Brain pericyte (primary cell): ENCODE results near the gene FARP1.

Experiments
- DNase-seq: peaks from one replicate; pipeline ENCODE4 v3.0.0-alpha.2; 2012; ENCODE audit warnings: low read depth, low spot score

FARP1 gene

DNA sequence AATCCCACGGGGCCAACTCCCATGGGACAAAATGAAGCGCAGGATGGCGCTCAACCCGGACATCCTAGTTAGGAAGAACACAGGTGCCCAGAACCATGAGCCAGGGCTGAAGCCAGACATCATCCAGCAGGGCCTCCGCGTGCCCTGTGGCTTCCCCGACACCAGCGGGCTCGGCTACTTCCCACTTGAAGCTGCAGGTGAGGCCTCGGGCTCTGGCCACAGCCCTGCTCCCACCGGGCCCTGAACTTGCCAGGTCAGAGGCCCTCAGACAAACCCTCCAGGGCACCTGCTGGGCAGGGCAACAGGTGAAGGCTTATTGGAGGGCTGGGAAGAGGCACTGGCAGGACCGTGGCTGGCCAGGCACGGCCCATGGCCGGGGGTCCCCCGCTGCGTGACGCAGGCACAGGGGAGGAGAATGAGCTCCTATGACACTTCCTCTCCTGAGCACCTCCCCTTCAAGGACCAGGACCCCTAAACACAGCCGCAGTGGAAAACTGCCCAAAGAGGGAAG, 316.3 kb downstream of the FARP1 start:
- DNase-seq = no peak

DNA sequence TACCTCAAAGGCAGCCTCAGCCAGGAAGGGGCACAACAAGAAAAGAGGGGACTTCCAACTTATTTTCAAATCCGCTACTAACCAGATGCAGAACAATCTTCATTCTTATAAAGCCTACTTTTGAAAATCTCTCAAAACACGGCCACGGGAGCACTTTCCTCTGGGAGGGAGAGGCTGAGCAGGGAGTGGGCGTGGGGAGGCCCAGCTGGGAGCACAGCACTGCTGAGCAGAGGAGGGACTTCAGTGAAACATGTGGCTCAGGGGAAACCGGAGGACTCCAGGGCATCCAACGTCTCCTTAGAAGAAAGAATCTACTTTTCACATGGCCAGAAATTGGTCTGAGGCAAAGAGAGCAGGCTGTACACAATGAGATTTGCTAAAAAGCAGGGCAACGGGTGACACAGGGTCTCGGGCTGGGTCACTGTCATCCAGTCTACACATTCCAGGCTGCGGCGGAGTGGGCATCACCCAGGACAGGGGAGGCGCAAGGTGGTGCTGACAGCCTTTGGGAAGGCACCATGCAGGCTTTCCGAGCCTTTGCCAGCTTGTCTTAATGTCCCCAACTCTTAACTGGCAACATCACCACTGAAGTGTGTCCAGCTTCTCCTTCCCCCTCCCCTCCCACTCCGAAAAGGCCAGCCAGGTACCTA, 317.0 kb downstream of the FARP1 start:
- DNase-seq = no peak

DNA sequence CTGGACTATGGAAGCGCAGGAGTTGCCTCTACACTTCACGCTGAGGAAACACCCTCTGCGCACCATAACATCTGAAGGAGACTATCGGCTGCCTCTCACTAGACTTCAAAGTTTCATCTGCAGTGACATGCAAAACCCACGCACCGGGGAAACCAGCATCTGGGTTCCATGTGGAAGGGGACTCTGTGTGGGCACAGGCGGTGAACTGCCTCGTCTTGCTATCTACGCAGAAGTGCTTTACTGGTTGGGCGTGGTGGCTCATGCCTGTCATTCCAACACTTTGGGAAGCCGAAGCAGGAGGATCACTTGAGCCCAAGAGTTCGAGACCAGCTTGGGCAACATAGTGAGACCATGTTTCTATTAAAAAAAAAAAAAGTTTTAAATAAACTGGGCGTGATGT, 317.6 kb downstream of the FARP1 start:
- no peak for DNase-seq

DNA sequence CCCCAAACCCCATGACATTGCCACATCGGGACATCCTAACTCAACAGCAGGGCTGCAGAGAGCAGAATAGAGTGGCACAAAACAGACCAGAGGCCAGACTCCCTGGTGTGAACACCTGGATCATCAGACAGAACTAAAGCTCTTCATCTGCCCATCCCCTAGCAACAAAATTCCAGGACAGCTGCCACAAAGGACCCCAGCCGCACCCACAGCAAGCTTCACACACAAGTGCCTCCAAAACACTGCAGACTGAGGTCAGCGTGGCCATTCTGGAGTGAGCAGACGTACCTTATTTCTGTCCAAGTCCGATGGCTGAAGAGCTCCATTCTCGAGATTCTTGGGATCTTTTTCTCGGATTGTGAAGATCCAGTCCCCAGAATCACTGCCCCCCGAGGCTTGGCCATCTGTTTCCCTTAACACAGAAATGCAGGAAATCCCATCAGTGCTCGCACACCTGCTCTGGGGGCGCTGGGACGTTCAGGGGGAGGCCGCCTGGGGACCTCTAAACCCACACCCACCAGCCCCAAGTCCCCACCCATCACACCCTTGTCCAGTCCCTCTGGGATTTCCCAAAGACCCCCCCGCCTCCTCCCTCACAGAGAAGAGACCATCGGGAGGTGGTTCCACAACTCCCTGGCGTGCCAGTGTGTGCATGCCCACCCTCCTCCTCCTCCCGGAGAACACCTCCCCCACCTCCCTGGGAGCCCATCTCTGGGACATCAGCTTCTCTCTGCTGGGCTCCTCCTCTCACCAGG, 318.8 kb downstream of the FARP1 start:
- DNase-seq = no peak

DNA sequence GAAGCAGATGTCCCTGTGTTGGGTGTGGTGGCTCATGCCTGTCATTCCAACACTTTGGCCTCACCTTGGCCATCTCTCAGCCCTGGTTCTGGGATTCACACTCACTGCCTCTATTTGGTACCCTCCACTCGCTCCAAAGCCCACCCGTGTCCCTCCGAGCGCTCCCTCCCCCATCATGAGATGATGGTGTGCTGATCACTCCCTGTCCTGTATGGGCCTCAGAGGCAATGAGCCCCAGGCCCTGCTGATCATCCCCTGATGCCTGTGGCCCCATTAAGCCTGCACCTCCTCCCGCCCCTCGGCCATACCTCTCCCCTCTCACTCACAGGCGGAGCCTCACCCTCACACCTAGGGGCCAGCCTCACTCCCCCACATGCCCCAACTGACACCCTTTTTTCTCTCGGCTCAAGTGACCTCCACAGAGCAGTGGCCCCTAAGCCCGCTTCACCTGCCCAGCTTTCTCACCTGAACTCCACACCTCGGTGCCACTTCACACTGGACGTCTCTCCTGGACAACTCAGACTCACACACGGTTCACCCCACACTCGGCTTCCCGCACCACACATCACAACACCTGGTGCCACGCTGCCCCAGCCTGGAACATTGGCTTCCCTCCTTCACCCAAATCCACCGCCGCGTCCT, 319.5 kb downstream of the FARP1 start:
- no peak for DNase-seq

DNA sequence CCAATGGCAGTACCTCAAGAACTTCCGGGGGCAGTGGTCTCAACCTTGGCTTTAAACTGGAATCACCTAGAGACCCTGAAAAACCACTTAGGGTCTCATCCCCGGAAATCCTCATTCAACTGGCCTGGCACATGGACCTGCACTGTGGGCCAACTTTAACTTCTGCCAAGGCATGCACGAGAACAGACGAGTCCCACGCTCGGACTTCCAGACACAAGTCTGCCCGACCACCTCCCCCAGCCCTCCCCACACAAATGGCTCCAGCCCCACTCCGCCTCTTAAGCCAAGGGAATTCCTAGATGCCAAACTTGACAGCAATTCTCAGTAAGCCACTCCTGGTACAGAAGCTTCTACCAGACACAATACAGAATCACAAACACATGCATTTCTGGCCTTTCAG, 320.1 kb downstream of the FARP1 start:
- DNase-seq = no peak

DNA sequence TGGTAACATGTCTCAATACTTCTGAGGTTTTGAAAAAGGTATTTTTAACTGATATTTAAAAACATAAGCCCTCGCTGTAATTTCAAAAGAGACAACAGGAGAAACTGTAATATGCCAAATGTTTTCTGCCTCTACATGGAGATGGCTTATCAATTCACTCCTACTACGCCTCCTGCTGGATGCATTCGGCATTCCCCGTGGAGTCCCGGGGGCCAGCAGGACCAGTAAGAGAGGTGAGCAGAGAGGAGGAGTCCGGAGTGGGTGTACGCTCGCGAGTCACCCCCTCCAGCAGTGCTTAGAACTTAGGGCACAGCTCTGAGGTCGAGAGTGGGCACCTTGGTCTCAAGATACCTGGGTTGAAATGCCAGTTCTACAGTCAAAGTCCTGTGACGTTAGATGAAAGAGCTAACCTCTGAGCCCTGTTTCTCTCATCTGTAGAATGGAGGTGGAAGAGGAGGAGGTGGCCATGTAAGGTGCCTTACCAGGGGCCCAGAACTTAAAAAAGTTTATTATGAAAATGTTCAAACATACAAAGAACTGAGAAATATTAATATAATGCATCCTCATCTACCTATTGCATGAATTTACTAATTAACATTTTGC, 323.8 kb downstream of the FARP1 start:
- DNase-seq = no peak

DNA sequence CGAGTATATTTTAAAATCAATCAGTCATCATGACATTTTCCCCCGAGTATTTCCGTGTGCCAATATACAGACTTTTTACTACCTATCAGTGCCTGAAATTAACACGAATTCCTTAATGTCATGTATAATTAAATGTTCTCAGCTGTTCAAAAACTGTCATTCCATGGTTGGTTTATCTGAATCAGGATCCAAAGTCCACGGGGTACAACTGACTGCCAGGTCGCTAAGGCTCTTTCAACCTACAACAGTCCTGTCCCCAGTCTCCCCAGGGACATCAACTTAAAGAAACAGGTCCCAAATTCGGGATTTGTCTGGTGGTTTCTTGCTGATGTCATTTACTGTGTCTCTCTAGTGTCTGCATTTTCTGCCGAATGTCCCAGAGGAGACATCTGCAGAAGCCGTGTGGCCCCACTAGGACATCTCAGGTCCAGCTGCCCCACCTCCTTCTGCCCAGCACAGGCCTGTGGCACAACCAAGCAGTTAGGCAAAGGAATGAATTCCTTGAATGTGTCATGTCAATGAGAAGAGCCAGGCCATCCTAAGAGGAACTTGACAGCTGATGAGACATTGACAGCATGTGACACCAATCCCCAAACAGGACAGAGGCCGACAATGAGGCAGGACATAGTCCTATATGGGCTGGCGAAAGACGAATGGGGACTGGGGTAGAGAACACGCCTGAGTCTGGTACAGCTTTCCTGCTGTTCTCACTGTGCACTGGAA, 324.5 kb downstream of the FARP1 start:
- DNase-seq = no peak

DNA sequence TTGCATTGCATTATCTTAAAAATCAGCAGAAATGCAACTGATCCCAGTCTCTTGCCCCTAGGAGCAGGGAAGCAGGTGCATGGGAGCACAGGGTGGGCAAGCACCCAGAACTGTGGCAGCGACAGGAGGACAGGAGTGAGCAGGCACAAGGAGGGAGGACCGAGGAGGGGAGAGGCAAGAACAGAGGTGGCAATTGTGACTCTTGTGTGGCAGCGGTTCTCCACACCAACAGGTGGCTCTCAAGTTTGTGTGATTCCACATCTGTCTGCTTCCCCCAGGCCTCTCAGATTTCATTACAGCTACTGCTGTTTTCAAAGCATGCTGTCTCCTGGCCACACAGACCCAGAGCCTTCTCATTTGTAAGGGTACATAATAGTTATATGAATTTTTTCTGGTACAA, 325.5 kb downstream of the FARP1 start:
- no peak for DNase-seq

DNA sequence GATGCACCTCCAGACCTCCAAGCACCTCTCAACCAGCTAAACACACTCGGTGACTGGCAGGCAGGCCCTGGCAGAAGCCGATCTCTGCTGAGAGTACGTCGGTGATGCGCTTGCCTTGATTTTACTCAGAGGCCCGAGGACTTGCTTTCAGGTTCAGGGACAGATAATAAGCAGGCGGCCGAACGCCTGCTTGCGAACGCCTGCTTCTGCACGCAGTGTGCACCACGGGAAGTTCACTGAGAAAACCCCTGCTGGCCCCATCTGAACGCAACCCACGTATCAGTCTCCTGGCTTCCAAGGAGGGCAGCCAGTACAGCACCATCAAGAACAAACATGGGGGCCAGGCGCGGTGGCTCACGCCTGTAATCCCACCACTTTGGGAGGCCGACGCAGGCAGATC, 326.0 kb downstream of the FARP1 start:
- no peak for DNase-seq

DNA sequence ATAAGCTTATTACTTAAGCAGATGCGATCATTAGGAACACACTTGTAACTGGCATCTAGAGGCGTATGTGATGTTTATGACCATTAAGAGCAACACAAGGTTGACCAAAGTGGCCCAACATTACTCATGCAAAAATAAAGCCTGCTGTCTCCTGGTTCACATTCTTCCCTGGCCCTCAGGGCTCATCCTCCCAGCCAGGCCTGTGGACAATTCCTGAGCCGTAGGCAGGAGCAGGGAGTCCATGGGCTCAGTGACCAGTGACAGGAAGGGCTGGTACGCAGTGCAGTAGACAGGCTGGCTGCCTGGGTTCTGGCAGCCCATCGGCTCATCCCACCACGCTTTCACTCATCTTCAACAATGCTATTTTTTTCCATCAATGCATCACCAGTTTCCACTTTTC, 328.0 kb downstream of the FARP1 start:
- no peak for DNase-seq

DNA sequence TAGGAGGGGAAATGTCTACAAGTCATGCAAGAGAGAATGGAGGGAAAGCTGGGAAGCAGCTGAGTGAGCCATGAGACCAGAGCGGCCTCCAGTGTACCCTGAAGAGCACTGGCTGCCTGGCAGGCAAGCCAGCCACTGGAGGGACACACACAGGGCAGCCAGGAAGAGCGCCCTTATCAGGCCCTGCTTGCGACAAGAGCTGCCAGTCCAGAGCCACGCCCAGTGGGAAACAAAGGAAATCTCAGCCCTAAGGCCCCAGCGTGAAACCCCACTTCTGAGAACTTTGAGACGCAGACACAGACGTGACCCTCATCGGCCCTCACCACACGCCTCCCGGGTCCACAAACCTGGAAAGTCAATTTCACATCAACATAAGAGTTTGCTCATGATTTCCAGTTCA, 329.0 kb downstream of the FARP1 start:
- no peak for DNase-seq

DNA sequence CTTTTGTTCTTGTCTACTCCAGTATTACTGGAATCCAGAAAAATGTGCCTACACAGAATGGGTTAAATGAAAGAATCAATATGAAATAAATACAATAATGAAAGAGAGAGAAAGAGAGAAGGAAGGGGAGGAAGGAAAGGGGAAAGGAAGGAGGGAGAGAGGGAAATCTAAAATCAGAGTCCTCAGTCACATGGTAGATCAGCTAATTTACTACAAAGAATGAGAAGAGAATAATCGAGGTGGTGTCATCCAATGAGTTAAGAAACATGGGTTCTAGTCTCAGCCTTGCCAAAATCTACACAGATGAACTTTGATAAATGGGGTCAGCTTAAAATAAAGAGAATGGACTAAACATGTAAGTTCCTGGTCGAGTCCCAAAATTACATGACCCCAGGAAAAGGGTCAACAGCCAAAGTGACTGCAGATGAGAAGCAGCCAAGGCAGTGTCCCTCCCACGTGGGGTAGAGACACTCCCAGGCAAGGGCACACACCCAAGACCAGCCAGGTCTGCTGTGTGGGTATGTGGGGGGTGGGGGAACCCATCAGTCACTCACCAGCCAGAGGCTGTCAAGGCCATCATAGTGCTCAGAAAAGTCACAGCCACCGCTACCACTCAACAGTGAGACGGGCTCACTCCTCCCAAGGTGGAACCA, 330.4 kb downstream of the FARP1 start:
- DNase-seq = no peak

DNA sequence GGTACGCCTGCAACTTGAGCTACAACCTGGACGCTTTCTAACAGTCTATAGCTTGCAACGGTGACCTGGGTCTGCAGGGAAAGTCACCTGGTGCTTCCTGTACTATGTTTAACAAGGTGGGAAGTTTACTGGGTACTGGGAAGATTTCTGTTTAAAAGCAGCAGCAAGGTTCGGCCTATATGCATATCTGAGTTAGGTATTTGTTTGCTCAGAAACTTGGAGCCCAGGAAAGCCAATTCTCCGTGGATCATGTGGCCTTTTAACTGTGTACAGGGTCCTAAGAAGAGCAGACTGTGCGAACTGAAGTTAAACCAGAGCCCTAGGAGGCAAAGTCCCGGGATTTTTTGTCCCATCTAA, 330.9 kb downstream of the FARP1 start:
- DNase-seq = no peak

DNA sequence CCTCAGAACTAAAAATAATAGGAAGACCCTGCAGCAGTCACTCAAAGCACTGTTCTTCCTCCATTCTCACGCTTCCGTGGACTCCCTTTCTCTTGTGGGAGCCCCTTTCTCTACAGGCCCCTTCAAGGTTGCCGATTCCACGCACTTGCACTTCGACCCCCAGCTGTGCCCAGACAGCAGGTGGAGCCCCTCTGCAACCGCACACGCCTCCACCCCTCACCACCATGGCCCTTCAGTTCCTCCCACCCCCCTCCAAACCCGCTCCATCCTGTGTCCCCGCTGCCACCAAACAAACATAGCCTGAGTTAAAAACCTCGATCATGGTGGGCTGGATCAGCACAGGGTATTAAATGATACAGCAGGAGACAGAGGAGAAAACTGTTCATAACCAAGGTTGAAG, 331.4 kb downstream of the FARP1 start:
- DNase-seq = no peak

DNA sequence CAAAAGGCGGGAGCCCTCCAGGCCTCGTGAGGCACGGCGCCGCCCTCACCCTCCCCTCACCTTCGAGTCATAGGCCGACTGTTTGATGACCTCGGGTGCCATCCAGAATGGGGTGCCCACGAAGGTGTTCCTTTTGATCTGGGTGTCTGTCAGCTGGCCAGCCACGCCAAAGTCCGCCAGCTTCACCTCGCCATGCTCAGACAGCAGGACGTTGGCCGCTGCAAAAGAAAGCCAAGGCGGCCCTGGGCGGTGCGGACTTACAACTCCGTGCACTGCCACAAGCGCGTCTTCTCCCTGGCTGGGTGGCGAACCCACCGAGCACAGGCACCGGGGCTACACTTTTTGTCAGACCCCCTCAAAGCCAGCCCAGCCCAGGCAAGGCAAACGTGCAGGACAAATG, 331.9 kb downstream of the FARP1 start:
- no peak for DNase-seq

DNA sequence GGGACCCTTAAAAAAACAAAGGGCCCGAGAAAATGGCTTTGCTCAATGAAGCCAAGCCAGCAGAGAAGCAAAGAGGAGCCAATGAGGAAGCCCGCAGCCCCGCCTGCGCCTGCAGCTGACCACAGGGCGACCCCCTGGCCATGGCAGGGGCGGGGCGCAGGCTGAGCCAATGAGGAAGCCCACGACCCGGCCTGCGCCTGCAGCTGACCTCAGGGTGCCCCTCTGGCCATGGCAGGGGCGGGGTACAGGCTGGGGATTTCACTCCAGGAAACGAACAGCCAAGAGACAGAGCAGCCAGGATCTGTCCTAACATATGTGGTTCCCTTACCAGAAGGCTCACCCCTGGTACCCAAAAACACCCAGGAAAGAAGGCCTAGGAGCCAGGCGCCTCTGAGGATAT, 332.6 kb downstream of the FARP1 start:
- no peak for DNase-seq

DNA sequence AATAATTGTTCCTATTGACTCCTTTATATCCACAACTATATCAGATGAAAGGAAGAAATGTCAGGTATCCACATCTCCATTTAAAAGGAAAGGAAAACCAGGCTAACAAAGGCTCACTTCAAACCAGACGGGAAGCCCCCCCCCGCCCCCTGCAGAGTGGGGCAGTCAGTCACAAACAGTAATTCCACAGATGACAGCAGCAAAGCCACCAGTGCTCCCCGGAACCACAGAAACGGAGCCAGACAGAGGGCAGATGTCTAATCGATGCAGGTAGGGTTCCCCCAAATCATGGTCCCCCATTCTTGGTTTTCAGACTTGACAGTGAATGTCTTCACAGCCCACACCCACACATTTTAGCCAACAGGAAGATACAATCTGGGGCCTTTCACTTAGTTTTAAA, 333.2 kb downstream of the FARP1 start:
- DNase-seq = no peak

DNA sequence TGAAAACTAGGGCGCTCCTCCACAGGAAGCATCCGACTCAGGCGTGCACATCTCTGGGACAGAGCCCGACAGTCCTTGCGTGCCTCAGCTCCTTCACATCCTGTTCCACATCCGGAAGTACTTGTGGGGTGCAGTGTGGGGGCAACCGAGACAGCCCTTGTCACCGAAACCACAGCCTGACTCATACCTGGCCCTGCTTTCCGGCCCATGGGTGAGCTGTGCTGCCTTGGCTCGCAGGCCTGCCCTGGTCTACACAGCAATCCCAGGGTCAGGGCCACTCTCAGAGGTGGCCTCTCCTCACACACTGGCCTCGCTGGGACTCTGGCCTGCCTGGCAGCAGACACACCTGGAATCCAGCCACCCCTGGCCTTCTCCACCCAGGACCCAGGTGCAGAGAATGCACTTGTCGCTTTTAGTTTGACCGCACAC, 333.7 kb downstream of the FARP1 start:
- no peak for DNase-seq

DNA sequence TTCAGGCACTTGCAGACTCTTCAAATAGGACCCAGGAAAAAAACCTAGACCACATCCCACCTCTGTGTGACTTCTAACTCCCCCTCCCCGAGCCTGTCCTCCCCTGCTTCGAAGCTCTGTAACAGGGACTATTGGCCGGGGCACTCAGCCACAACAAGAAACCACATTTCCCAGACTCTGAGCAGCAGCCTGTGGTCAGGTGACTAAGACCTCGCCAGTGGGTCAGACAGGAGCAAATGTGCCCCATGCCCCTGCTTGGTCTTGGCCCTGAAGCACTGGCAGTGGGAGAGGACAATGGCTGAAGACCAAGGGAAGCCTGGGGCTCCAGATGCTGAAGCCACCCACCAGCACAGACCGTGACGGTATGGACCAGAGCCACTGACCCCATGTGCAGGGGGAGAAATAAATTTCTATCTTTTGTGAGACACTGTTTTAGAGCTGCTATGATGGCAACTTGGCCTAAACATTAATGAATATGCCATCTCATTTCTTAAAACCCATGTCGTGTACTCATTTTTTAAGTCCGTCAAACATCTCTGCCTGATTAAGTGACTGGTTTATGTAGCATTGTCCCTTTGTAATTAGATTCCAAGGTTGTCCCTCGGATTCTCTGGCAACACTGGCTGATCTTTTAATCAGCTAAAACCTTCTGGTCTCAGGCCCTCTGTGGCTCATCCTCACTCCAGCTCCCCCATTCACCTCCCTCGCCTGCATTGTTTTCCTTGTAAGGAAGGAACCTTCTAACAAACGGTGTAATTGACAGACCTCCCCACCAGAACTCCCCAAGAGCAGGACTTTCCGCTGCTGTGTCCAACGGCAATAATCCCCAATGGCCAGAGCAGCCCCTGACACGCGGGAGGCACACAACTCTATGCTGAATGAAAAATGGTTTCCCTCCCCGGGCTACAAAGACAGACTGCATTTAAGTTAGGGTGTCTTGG, 335.6 kb downstream of the FARP1 start:
- no peak for DNase-seq
